Tibial nerve (tissue), 4 donors: ENCODE measurements around the gene APC2.

Experiments
- EP300 ChIP-seq, 2 donors: sonication (generic); formaldehyde crosslinking; IDR thresholded peaks; one replicate each; pipeline ENCODE4 v1.6.1; 2017; ENCODE audit warnings: antibody characterized with exemption in 2 of 2, mild to moderate bottlenecking in 1 of 2
- POLR2A ChIP-seq, 2 donors: fragments of 450-650 bp; IDR thresholded peaks; one replicate each; pipeline ENCODE4 v1.6.1; 2017; ENCODE audit warnings: antibody characterized with exemption in 2 of 2, mild to moderate bottlenecking in 2 of 2, moderate library complexity in 2 of 2
- TF ChIP-seq, protein P1 (sequence below), 5 experiments: fragments of 200-600 bp in 3 of 5; fragments of 450-650 bp in 2 of 5; sonication (generic) in 3 of 5; IDR thresholded peaks; one replicate each; pipeline ENCODE4 v1.5.1; 2016 to 2019; ENCODE audit warnings: antibody characterized with exemption in 5 of 5, mild to moderate bottlenecking in 3 of 5, moderate library complexity in 2 of 5

GRCh38 chr19:1507192-1507660, 57.3 kb downstream of the APC2 start:
- TF ChIP-seq, protein P1, sequence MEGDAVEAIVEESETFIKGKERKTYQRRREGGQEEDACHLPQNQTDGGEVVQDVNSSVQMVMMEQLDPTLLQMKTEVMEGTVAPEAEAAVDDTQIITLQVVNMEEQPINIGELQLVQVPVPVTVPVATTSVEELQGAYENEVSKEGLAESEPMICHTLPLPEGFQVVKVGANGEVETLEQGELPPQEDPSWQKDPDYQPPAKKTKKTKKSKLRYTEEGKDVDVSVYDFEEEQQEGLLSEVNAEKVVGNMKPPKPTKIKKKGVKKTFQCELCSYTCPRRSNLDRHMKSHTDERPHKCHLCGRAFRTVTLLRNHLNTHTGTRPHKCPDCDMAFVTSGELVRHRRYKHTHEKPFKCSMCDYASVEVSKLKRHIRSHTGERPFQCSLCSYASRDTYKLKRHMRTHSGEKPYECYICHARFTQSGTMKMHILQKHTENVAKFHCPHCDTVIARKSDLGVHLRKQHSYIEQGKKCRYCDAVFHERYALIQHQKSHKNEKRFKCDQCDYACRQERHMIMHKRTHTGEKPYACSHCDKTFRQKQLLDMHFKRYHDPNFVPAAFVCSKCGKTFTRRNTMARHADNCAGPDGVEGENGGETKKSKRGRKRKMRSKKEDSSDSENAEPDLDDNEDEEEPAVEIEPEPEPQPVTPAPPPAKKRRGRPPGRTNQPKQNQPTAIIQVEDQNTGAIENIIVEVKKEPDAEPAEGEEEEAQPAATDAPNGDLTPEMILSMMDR (IDR thresholded peaks at IDR 0.05) = no peak
- TF ChIP-seq POLR2A (IDR thresholded peaks at IDR 0.05) (no peak), EP300 (IDR thresholded peaks at IDR 0.05) (no peak)
